ENCODE measurements around the gene FILIP1L. TPM values are rescaled to one million over a fixed set of nuclear protein-coding genes. Genes with fewer than 3 reads are reported as not detected.

FILIP1L gene
- total RNA-seq, 1 experiment from 2014 or later, result 15.5 TPM

- Histone ChIP-seq H3K36me3 (ENCODE audit: control insufficient read depth, insufficient read depth, low read length) (no peaks in the 10 kb centered on the region), H3K9me3 (no peaks in the 10 kb centered on the region), H3K4me1 (peaks cover 31% of the 10 kb centered on the region), H3K4me3 (ENCODE audit: low read depth, low read length) (no peak overlapping the region), H3K27me3 (replicated peaks; ENCODE audit: control insufficient read depth, insufficient read depth, low read length) (no peaks in the 10 kb centered on the region)
- no peak for DNase-seq
- ChIA-PET POLR2A (no interaction called here), CTCF (no interaction called here)
- TF ChIP-seq CTCF (IDR thresholded peaks at IDR 0.05; ENCODE audit: insufficient read depth in 1 of 2, low read depth in 1 of 2, low read length in 1 of 2, severe bottlenecking in 1 of 2, unreplicated experiment in 1 of 2), result no peak
- Mint-ChIP-seq H3K27ac (ENCODE audit: unreplicated experiment) (no peak overlapping the region), H3K9me3 (ENCODE audit: unreplicated experiment) (no peaks in the 10 kb centered on the region), H3K4me3 (ENCODE audit: unreplicated experiment) (no peak overlapping the region), H3K27me3 (ENCODE audit: insufficient read depth, unreplicated experiment) (no peaks in the 10 kb centered on the region), H3K36me3 (ENCODE audit: insufficient read depth, unreplicated experiment) (no peaks in the 10 kb centered on the region), H3K4me1 (ENCODE audit: low read depth, unreplicated experiment) (peaks cover 31% of the 10 kb centered on the region)
- intact Hi-C loops (cut with micrococcal nuclease; ENCODE audit: unreplicated experiment), result no loop called here
- BruUV-seq (replicated peaks), result no TSS peak
Observed at GRCh38 chr3:99892332-99892731, 222.0 kb downstream of the FILIP1L start.

DNA sequence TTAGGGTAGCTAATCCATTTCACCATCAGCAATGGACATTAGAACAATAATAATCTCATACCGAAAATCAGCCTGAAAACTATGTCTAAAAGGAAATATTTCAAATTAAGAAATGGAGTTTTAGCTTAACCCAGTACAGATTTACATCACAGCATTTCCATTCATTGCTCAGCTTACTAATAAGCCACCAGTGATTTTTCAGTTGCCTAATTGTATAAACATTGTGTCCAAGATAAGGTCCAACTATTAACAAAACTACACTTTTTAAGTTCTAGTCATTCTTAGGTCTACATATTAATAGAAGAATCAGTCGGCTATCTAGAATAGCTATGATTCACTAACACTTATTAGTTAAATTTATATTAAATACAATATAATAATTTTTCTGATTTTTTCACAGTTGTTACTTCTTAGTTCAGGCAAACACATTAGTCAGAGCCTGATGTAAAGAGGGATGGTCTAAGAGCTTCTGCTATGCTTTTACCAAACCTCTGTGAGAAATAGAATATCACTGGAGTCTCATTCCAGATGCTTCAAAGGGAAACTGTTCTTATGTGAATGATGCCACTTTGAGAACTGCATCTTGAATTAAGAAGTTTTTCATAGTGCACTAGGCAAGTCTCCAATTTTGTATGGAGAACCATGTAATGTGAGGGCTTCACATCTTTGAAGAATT, 222.6 kb downstream of the FILIP1L start:
- Mint-ChIP-seq H3K9me3 (ENCODE audit: unreplicated experiment) (no peaks in the 10 kb centered on the region), H3K27me3 (ENCODE audit: insufficient read depth, unreplicated experiment) (no peaks in the 10 kb centered on the region), H3K4me1 (ENCODE audit: low read depth, unreplicated experiment) (peaks cover 31% of the 10 kb centered on the region), H3K27ac (ENCODE audit: unreplicated experiment) (no peak overlapping the region), H3K36me3 (ENCODE audit: insufficient read depth, unreplicated experiment) (no peaks in the 10 kb centered on the region), H3K4me3 (ENCODE audit: unreplicated experiment) (no peak overlapping the region)
- BruUV-seq (replicated peaks), result no TSS peak
- no peaks in the 10 kb centered on the region for H3K9me3 ChIP-seq
- TF ChIP-seq CTCF (IDR thresholded peaks at IDR 0.05; ENCODE audit: insufficient read depth in 1 of 2, low read depth in 1 of 2, low read length in 1 of 2, severe bottlenecking in 1 of 2, unreplicated experiment in 1 of 2), result no peak
- ChIA-PET CTCF (no interaction called here), POLR2A (no interaction called here)
- no peak overlapping the region for H3K4me3 ChIP-seq (ENCODE audit: low read depth, low read length)
- no peak for DNase-seq
- H3K27me3 ChIP-seq (replicated peaks; ENCODE audit: control insufficient read depth, insufficient read depth, low read length), result no peaks in the 10 kb centered on the region
- H3K4me1 ChIP-seq, result peaks cover 30% of the 10 kb centered on the region
- no peaks in the 10 kb centered on the region for H3K36me3 ChIP-seq (ENCODE audit: control insufficient read depth, insufficient read depth, low read length)
- intact Hi-C loops (cut with micrococcal nuclease; ENCODE audit: unreplicated experiment), result no loop called here

GRCh38 chr3:99885851-99886250, 228.4 kb downstream of the FILIP1L start:
- no peaks in the 10 kb centered on the region for H3K9me3 ChIP-seq
- H3K4me3 Mint-ChIP-seq (ENCODE audit: unreplicated experiment), result no peak overlapping the region
- ChIA-PET POLR2A (no interaction called here), CTCF (no interaction called here)
- peak overlapping the region; percentile 6 for H3K27ac Mint-ChIP-seq (ENCODE audit: unreplicated experiment)
- H3K4me1 Mint-ChIP-seq (ENCODE audit: low read depth, unreplicated experiment), result peaks cover 32% of the 10 kb centered on the region
- H3K4me3 ChIP-seq (ENCODE audit: low read depth, low read length), result no peak overlapping the region
- no peak for DNase-seq
- no TSS peak for BruUV-seq (replicated peaks)
- no peaks in the 10 kb centered on the region for H3K36me3 ChIP-seq (ENCODE audit: control insufficient read depth, insufficient read depth, low read length)
- H3K27me3 ChIP-seq (replicated peaks; ENCODE audit: control insufficient read depth, insufficient read depth, low read length), result no peaks in the 10 kb centered on the region
- H3K9me3 Mint-ChIP-seq (ENCODE audit: unreplicated experiment), result no peaks in the 10 kb centered on the region
- intact Hi-C loops (cut with micrococcal nuclease; ENCODE audit: unreplicated experiment), result no loop called here
- no peaks in the 10 kb centered on the region for H3K27me3 Mint-ChIP-seq (ENCODE audit: insufficient read depth, unreplicated experiment)
- H3K36me3 Mint-ChIP-seq (ENCODE audit: insufficient read depth, unreplicated experiment), result no peaks in the 10 kb centered on the region
- H3K4me1 ChIP-seq, result peaks cover 11% of the 10 kb centered on the region
- TF ChIP-seq CTCF (IDR thresholded peaks at IDR 0.05; ENCODE audit: insufficient read depth in 1 of 2, low read depth in 1 of 2, low read length in 1 of 2, severe bottlenecking in 1 of 2, unreplicated experiment in 1 of 2), result no peak
